Liver (tissue), 9 donors: Measurements from ENCODE around the gene DLX4. TPM values are rescaled to one million over a fixed set of nuclear protein-coding genes. Genes with fewer than 3 reads are reported as not detected.

Source experiments
- DNase-seq: peaks from one replicate; pipeline ENCODE4 v3.0.0-alpha.2; 2017; ENCODE audit warnings: low spot score
- H3K27ac ChIP-seq, 2 donors: one replicate each; pipeline ENCODE4 v1.7.0; 2013; ENCODE audit warnings: inconsistent platforms in 2 of 2, low read length in 2 of 2, control low read depth in 1 of 2, low read depth in 1 of 2, mild to moderate bottlenecking in 1 of 2
- H3K27me3 ChIP-seq, 4 donors: one replicate each; pipeline versions ENCODE4 v1.6.1 to v1.7.0; 2013; ENCODE audit warnings: low read length in 3 of 4, inconsistent platforms in 1 of 4, mild to moderate bottlenecking in 1 of 4, moderate library complexity in 1 of 4; ENCODE audit not compliant: control insufficient read depth in 4 of 4, insufficient read depth in 4 of 4
- H3K36me3 ChIP-seq, 4 donors: one replicate each; pipeline versions ENCODE4 v1.6.1 to v1.7.0; 2013; ENCODE audit warnings: low read length in 3 of 4, mild to moderate bottlenecking in 3 of 4, low read depth in 1 of 4, moderate library complexity in 1 of 4; ENCODE audit not compliant: control insufficient read depth in 4 of 4, insufficient read depth in 3 of 4
- H3K4me1 ChIP-seq, 4 donors: one replicate each; pipeline versions ENCODE4 v1.6.1 to v1.7.0; 2013; ENCODE audit warnings: low read length in 3 of 4, mild to moderate bottlenecking in 3 of 4, moderate library complexity in 1 of 4; ENCODE audit not compliant: control insufficient read depth in 4 of 4, insufficient read depth in 4 of 4
- H3K4me3 ChIP-seq, 3 donors: one replicate each; pipeline versions ENCODE4 v1.6.1 to v1.7.0; 2013; ENCODE audit warnings: low read length in 3 of 3, control low read depth in 1 of 3, low read depth in 1 of 3, mild to moderate bottlenecking in 1 of 3
- H3K9ac ChIP-seq, 2 donors: one replicate each; pipeline ENCODE4 v1.7.0; 2013; ENCODE audit warnings: low read length in 2 of 2, mild to moderate bottlenecking in 2 of 2, moderate library complexity in 2 of 2, control low read depth in 1 of 2, low read depth in 1 of 2
- H3K9me3 ChIP-seq, 4 donors: one replicate each; pipeline versions ENCODE4 v1.6.1 to v1.7.0; 2013; ENCODE audit warnings: low read length in 3 of 4; ENCODE audit not compliant: control insufficient read depth in 4 of 4
- ATF3 ChIP-seq: IDR thresholded peaks from 2 replicates; pipeline ENCODE4 v1.6.1; 2016; ENCODE audit warnings: antibody characterized with exemption
- EGR1 ChIP-seq, 2 donors: IDR thresholded peaks; 2 replicates each; pipeline ENCODE4 v1.6.1; 2016 to 2018; ENCODE audit warnings: antibody characterized with exemption in 2 of 2, low read depth in 2 of 2
- FOXA1 ChIP-seq: IDR thresholded peaks from 2 replicates; pipeline ENCODE4 v1.6.1; 2016; ENCODE audit warnings: antibody characterized with exemption
- FOXA2 ChIP-seq: IDR thresholded peaks from 2 replicates; pipeline ENCODE4 v1.6.1; 2016; ENCODE audit warnings: antibody characterized with exemption
- GABPA ChIP-seq, 2 donors: IDR thresholded peaks in 1 of 2; conservative IDR thresholded peaks in 1 of 2; 2 replicates each; pipeline ENCODE4 v1.6.1; 2016; ENCODE audit warnings: antibody characterized with exemption in 2 of 2, mild to moderate bottlenecking in 1 of 2, moderate library complexity in 1 of 2
- HNF4A ChIP-seq, 2 donors: conservative IDR thresholded peaks; 2 replicates each; pipeline ENCODE4 v1.6.1; 2016; ENCODE audit warnings: antibody characterized with exemption in 2 of 2, mild to moderate bottlenecking in 2 of 2
- HNF4G ChIP-seq: IDR thresholded peaks from 2 replicates; pipeline ENCODE4 v1.6.1; 2016; ENCODE audit warnings: antibody characterized with exemption
- JUND ChIP-seq, 2 donors: IDR thresholded peaks; 2 replicates each; pipeline ENCODE4 v1.6.1; 2016; ENCODE audit warnings: antibody characterized with exemption in 2 of 2
- MAX ChIP-seq: IDR thresholded peaks from 2 replicates; pipeline ENCODE4 v1.6.1; 2016; ENCODE audit warnings: antibody characterized with exemption
- NR2F2 ChIP-seq: IDR thresholded peaks from 2 replicates; pipeline ENCODE4 v1.6.1; 2016; ENCODE audit warnings: antibody characterized with exemption
- RAD21 ChIP-seq, 2 donors: IDR thresholded peaks; 2 replicates each; pipeline ENCODE4 v1.6.1; 2016; ENCODE audit warnings: antibody characterized with exemption in 2 of 2, mild to moderate bottlenecking in 2 of 2
- REST ChIP-seq: IDR thresholded peaks from 2 replicates; pipeline ENCODE4 v1.6.1; 2016; ENCODE audit warnings: antibody characterized with exemption, mild to moderate bottlenecking
- RXRA ChIP-seq, 2 donors: IDR thresholded peaks; 2 replicates each; pipeline ENCODE4 v1.6.1; 2017 to 2018; ENCODE audit warnings: antibody characterized with exemption in 2 of 2, mild to moderate bottlenecking in 1 of 2
- SP1 ChIP-seq: IDR thresholded peaks from 2 replicates; pipeline ENCODE4 v1.6.1; 2018; ENCODE audit warnings: antibody characterized with exemption, mild to moderate bottlenecking
- TAF1 ChIP-seq: conservative IDR thresholded peaks from 2 replicates; pipeline ENCODE4 v1.6.1; 2016; ENCODE audit warnings: antibody characterized with exemption, mild to moderate bottlenecking
- YY1 ChIP-seq: IDR thresholded peaks from 2 replicates; pipeline ENCODE4 v1.6.1; 2016; ENCODE audit warnings: antibody characterized with exemption, mild to moderate bottlenecking
- ZBTB33 ChIP-seq: IDR thresholded peaks from 2 replicates; pipeline ENCODE4 v1.6.1; 2016; ENCODE audit warnings: antibody characterized with exemption
- WGBS: extraction: QIAGEN DNeasy Blood & Tissue Kit; methylation state at CpG from one replicate; pipeline ENCODE4 v1.1.7; 2013; 5-methylcytosine and 5-hydroxymethylcytosine counted together
- polyA plus RNA-seq, 2 donors: library from polyadenylated mRNA; stranded (reverse) in 1 of 2; unstranded in 1 of 2; fragments of 200-250 nt in 1 of 2; fragments of >200 nt in 1 of 2; fragmentation: Nextera tagmentation in 1 of 2; extraction: Ambion mirVana in 1 of 2; gene quantifications; one replicate each; pipeline versions ENCODE4 v1.2.1 to v1.2.3, GENCODE V29; 2013 to 2015
- total RNA-seq, 2 donors: library from RNA; depleted of rRNA; stranded (reverse); fragments of >200 nt; gene quantifications; one replicate each; pipeline ENCODE4 v1.2.3, GENCODE V29; 2014
- donor health status: healthy.
- donor health status: healthy.
- donor health status: healthy.
- donor health status: healthy.
- donor health status: healthy.

DLX4 gene
- total and polyA plus RNA-seq, 4 donors: not detected

- TF ChIP-seq ZBTB33 (no peak), HNF4G (no peak), RAD21 (IDR thresholded peaks at IDR 0.05) (no peak), SP1 (no peak), FOXA1 (no peak), NR2F2 (no peak), JUND (IDR thresholded peaks at IDR 0.05) (no peak), MAX (no peak), RXRA (IDR thresholded peaks at IDR 0.05) (no peak)
Observed at GRCh38 chr17:49964769-49965523, 4.0 kb upstream of the DLX4 start (continued).

GRCh38 chr17:49965524-49965909 is 3.5 kb upstream of the DLX4 start:
- no peak overlapping the region for H3K9ac ChIP-seq
- 4% methylated on average over 16 of the region's 16 CpGs for WGBS
- H3K4me3 ChIP-seq: no peak overlapping the region
- TF ChIP-seq TAF1 (no peak), REST (no peak), YY1 (no peak), EGR1 (IDR thresholded peaks at IDR 0.05; ENCODE audit: low read depth in 2 of 2) (no peak), GABPA (IDR thresholded peaks at IDR 0.05 in 1 of 2, conservative IDR thresholded peaks at IDR 0.05 in 1 of 2) (no peak), RXRA (IDR thresholded peaks at IDR 0.05) (no peak), SP1 (no peak)
- H3K4me1 ChIP-seq: peaks cover 10 to 18% (median 12%) of the 10 kb centered on the region in 4 donors
- H3K27me3 ChIP-seq: peaks cover 12 to 37% (median 22%) of the 10 kb centered on the region in 4 donors
- no peaks in the 10 kb centered on the region for H3K36me3 ChIP-seq
- no peaks in the 10 kb centered on the region for H3K9me3 ChIP-seq
- DNase-seq: no peak
- H3K27ac ChIP-seq: no peak overlapping the region

GRCh38 chr17:49966767-49967166 is 2.2 kb upstream of the DLX4 start:
- WGBS: 26% methylated on average over 3 of the region's 3 CpGs
- DNase-seq: no peak
- Histone ChIP-seq H3K4me3 (no peak overlapping the region), H3K36me3 (no peaks in the 10 kb centered on the region), H3K9ac (no peak overlapping the region), H3K4me1 (peaks cover 10 to 18% (median 12%) of the 10 kb centered on the region in 4 donors), H3K27me3 (peaks cover 12 to 41% (median 24%) of the 10 kb centered on the region in 4 donors), H3K9me3 (no peaks in the 10 kb centered on the region), H3K27ac (no peak overlapping the region)
- no peak for TF ChIP-seq YY1
- no peak for TF ChIP-seq ZBTB33
- TF ChIP-seq RAD21 (IDR thresholded peaks at IDR 0.05): no peak
- TF ChIP-seq HNF4A (conservative IDR thresholded peaks at IDR 0.05): no peak
- no peak for TF ChIP-seq ATF3
- TF ChIP-seq FOXA1: no peak
- TF ChIP-seq FOXA2: no peak
- no peak for TF ChIP-seq GABPA (IDR thresholded peaks at IDR 0.05 in 1 of 2, conservative IDR thresholded peaks at IDR 0.05 in 1 of 2)
- no peak for TF ChIP-seq REST
- TF ChIP-seq HNF4G: no peak
- TF ChIP-seq SP1: no peak
- no peak for TF ChIP-seq TAF1
- TF ChIP-seq JUND (IDR thresholded peaks at IDR 0.05): no peak
- no peak for TF ChIP-seq NR2F2
- no peak for TF ChIP-seq EGR1 (IDR thresholded peaks at IDR 0.05; ENCODE audit: low read depth in 2 of 2)
